Coronary artery (tissue), 2 donors: Measurements from ENCODE around the gene HIVEP2.

Experiments used
- DNase-seq: peaks from one replicate; pipeline ENCODE4 v3.0.0-alpha.2; 2017; ENCODE audit warnings: low spot score
- H3K27ac ChIP-seq, 2 donors: fragments of 200-600 bp; sonication (generic); one replicate each; pipeline ENCODE4 v1.5.1; 2016 to 2019
- H3K4me3 ChIP-seq: fragments of 200-600 bp; sonication (generic); 2 replicates; pipeline ENCODE4 v1.5.1; 2016; ENCODE audit warnings: mild to moderate bottlenecking, moderate library complexity
- CTCF ChIP-seq: fragments of 200-600 bp; sonication (generic); IDR thresholded peaks from one replicate; pipeline ENCODE4 v1.5.1; 2019; ENCODE audit warnings: antibody characterized with exemption

The HIVEP2 gene

GRCh38 chr6:142893088-142893487, 51.9 kb downstream of the HIVEP2 start:
- no peak overlapping the region for H3K27ac ChIP-seq
- no peak overlapping the region for H3K4me3 ChIP-seq
- no peak for TF ChIP-seq CTCF
- DNase-seq = no peak

DNA sequence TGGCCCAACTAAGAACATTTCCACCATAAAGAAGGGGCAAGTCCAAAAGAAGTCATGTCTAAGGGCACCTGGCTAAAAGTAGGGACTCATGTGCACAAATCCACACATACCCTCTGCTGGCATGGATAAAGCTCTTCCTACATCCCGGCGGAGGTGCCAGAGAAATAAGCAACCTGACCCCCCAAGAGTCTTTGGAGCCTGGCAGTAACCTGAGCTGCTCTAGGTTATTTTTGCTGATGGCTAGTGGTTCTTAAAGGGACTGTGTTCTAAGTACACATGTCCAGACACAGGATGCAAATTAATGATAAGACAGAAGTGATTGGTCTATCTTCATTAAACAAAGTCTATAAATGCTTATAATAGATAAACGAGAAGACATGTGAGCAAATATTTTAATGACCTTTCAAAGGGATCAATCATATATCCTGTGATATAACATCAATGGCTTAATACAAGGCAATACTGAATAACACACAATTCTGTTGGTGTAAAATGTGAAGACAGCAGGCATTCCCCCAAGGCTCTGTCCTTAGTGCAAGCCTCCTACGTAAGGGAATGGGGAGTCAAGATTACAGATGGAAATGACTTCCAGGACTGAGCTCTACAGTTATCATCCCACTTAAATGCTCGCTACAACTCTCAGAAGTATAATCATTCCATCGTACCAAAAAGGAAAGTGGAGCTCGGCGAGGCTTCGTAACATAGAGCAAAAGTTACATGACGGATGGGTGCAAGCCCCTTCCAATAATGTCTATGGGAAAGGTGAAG, 52.5 kb downstream of the HIVEP2 start:
- no peak for TF ChIP-seq CTCF
- Histone ChIP-seq H3K4me3 (no peak overlapping the region), H3K27ac (no peak overlapping the region)
- no peak for DNase-seq

- no peak for DNase-seq
- no peak for TF ChIP-seq CTCF
- H3K27ac ChIP-seq = no peak overlapping the region
- no peak overlapping the region for H3K4me3 ChIP-seq
These were observed 53.5 kb downstream of the HIVEP2 start for GRCh38 chr6:142891454-142891853.

GRCh38 chr6:142888456-142888855, 56.5 kb downstream of the HIVEP2 start:
- DNase-seq = no peak
- H3K4me3 ChIP-seq = no peak overlapping the region
- no peak overlapping the region for H3K27ac ChIP-seq
- TF ChIP-seq CTCF = no peak

GRCh38 chr6:142887517-142887916, 57.5 kb downstream of the HIVEP2 start:
- Histone ChIP-seq H3K27ac (no peak overlapping the region), H3K4me3 (no peak overlapping the region)
- TF ChIP-seq CTCF = no peak
- no peak for DNase-seq

GRCh38 chr6:142886431-142887170, 58.4 kb downstream of the HIVEP2 start:
- H3K4me3 ChIP-seq = no peak overlapping the region
- H3K27ac ChIP-seq = peak overlapping the region in 1 of 2 donors; percentile 30
- no peak for DNase-seq
- TF ChIP-seq CTCF = no peak
